Brain microvascular endothelial cell (primary cell): ENCODE data around the gene CSK.
A peak's percentile ranks its signal among the peaks of the same experiment; 100 is the strongest.

Experiments used
- DNase-seq: peaks from one replicate; pipeline ENCODE4 v3.0.0-alpha.2; 2020
- H3K27ac ChIP-seq: fragments of 250-450 bp; sonication (Bioruptor Pico); 2 replicates; pipeline ENCODE4 v1.5.1; 2020; ENCODE audit warnings: mild to moderate bottlenecking, moderate library complexity
- H3K27me3 ChIP-seq: fragments of 250-450 bp; sonication (Bioruptor Pico); replicated peaks from 2 replicates; pipeline ENCODE4 v1.5.1; 2020; ENCODE audit warnings: mild to moderate bottlenecking
- H3K36me3 ChIP-seq: fragments of 250-450 bp; sonication (Bioruptor Pico); replicated peaks from 2 replicates; pipeline ENCODE4 v1.5.1; 2020; ENCODE audit warnings: mild to moderate bottlenecking
- H3K4me3 ChIP-seq: 2 replicates; pipeline ENCODE4 v1.5.1; 2011; ENCODE audit warnings: low read depth, mild to moderate bottlenecking, control low read depth, low read length, moderate library complexity
- CTCF ChIP-seq: IDR thresholded peaks from 2 replicates; pipeline ENCODE4 v1.5.1; 2011; ENCODE audit warnings: low read depth, mild to moderate bottlenecking, moderate library complexity, low read length, control low read depth, inconsistent platforms; ENCODE audit errors: missing control alignments
- in situ Hi-C: cut with HindIII; loops from 2 replicates; pipeline ENCODE4 v1.10.0; 2017; ENCODE audit warnings: low sequenced_read_pairs, low pct_ligation_motif_present

The CSK gene

DNA sequence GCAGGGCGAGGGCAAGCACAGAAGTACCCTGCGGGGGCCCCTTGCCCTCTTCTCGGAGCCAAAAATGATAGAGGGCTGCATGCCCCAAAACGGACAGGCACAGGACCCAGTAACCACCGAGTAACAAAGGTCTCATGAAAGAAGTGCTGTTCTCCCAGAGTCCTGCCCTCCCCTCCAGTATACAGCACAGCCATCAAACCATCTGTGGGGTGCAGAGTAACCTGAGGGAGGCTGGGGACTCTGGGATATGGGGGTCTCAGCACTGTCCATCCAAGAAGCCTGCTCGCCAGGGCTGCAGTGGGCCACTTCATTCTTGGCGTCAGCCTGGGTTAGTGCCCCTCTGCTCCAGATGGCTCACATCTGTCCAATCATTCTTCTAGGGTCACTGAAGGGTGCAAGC, 55.0 kb downstream of the CSK start:
- in situ Hi-C loops: no loop called here
- Histone ChIP-seq H3K27me3 (no peaks in the 10 kb centered on the region), H3K36me3 (peaks cover 3% of the 10 kb centered on the region), H3K4me3 (no peak overlapping the region), H3K27ac (no peak overlapping the region)
- DNase-seq: no peak
- no peak for TF ChIP-seq CTCF

- TF ChIP-seq CTCF: no peak
- Histone ChIP-seq H3K4me3 (no peak overlapping the region), H3K27ac (no peak overlapping the region), H3K36me3 (peaks cover 3% of the 10 kb centered on the region), H3K27me3 (no peaks in the 10 kb centered on the region)
- DNase-seq: no peak
- in situ Hi-C loops: no loop called here
Observed at GRCh38 chr15:74837482-74838136, 55.7 kb downstream of the CSK start.

DNA sequence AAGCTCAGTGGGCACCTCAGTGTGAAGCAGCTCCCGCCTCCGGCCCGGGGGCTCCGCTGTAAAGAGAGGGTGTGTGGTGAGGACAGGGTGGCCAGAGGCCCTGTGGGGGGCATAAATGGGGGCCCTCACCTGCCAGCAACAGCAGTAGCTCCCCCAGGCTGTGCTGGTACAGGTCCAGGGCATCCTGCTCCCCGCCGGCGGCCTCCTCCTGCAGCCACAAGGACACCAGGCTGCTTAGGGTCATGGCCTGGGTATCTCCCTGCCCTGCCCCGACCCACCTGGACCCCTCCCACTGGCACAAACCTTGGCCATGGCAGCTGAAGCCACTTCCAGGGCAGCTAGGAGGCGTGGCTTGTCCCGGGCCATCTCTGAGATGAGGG, 56.2 kb downstream of the CSK start:
- Histone ChIP-seq H3K4me3 (no peak overlapping the region), H3K36me3 (peaks cover 3% of the 10 kb centered on the region), H3K27ac (no peak overlapping the region), H3K27me3 (no peaks in the 10 kb centered on the region)
- no peak for TF ChIP-seq CTCF
- DNase-seq: no peak
- in situ Hi-C loops: no loop called here

GRCh38 chr15:74838746-74839525, 57.1 kb downstream of the CSK start:
- no peak for TF ChIP-seq CTCF

GRCh38 chr15:74839526-74840395, 57.9 kb downstream of the CSK start:
- TF ChIP-seq CTCF: peak; percentile 30
- Histone ChIP-seq H3K36me3 (peaks cover 3% of the 10 kb centered on the region), H3K27me3 (no peaks in the 10 kb centered on the region), H3K4me3 (no peak overlapping the region), H3K27ac (no peak overlapping the region)
- in situ Hi-C loops: no loop called here
- DNase-seq: no peak

More at GRCh38 chr15:74838746-74839525, 57.1 kb downstream of the CSK start:
- H3K4me3 ChIP-seq: no peak overlapping the region
- no peak overlapping the region for H3K27ac ChIP-seq
- no peaks in the 10 kb centered on the region for H3K27me3 ChIP-seq
- DNase-seq: no peak
- H3K36me3 ChIP-seq: peaks cover 3% of the 10 kb centered on the region
- in situ Hi-C loops: no loop called here
